DOHH2 (cell line): ENCODE results near the gene ASAP2.

ENCODE experiments used
- CTCF ChIP-seq: fragments of 200-600 bp; sonication (generic); IDR thresholded peaks from one replicate; pipeline ENCODE4 v1.5.1; 2014; ENCODE audit warnings: antibody characterized with exemption, mild to moderate bottlenecking, low read depth, low read length; ENCODE audit not compliant: poor library complexity, severe bottlenecking
- EZH2phosphoT487 ChIP-seq: fragments of 200-600 bp; sonication (generic); IDR thresholded peaks from 2 replicates; pipeline ENCODE4 v1.6.1; 2017; ENCODE audit warnings: borderline replicate concordance, mild to moderate bottlenecking, antibody characterized with exemption, low read length, moderate library complexity, mixed read lengths

GRCh38 chr2:9241233-9241632, 34.6 kb downstream of the ASAP2 start:
- TF ChIP-seq CTCF = no peak
- no peak for TF ChIP-seq EZH2phosphoT487
